Erythroblast (primary cell): ENCODE results near the gene IL10RB.

ENCODE experiments used
- GATA1 ChIP-seq: IDR thresholded peaks from 2 replicates; pipeline ENCODE4 v1.6.1; 2011; ENCODE audit warnings: low read depth, mild to moderate bottlenecking, control low read depth, low read length, moderate library complexity
- POLR2A ChIP-seq: IDR thresholded peaks from 2 replicates; pipeline ENCODE4 v1.6.1; 2011; ENCODE audit warnings: mild to moderate bottlenecking, low read length

- TF ChIP-seq POLR2A = no peak
- TF ChIP-seq GATA1 = no peak
Observed at GRCh38 chr21:33301632-33302002, 35.5 kb downstream of the IL10RB start.
